ENCODE data around the gene ZDHHC5. TPM values are rescaled to one million over a fixed set of nuclear protein-coding genes. Genes with fewer than 3 reads are reported as not detected.

ZDHHC5 gene
- total RNA-seq, 1 donor from 2014 or later = 89.8 TPM

DNA sequence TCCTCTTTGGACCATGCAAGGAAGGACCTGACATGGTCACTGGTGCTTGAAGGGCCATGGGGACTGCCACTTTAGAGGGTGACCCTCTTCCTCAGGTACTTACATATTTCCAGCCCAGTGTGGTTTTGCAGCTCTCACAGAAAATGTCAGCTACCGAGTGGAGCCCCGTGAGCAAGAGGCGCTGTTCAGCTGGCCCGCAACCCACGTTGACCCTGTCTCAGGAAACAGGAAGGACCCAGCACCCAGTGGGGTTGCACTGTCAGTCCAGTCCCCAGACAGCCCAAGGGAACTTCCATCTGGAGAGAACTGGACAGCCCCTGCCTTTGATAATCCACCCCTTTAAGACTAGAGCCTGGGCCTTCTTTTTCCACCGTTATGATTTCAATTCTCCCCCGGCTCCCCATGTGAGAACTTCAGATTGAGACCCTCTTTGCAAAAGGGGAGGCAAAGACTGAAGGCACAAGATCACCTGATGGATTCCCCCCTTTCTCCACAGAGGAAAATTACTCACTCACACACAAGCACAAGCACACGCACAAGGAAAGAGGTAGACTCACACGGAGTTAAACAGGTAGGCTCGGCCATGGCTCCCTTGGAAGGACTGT, 21.6 kb upstream of the ZDHHC5 start:
- Histone ChIP-seq H3K4me3 (ENCODE audit: insufficient read depth, low read depth, low read length) (no peak overlapping the region), H2AFZ (ENCODE audit: low read depth, low read length) (no peak overlapping the region), H3K27me3 (ENCODE audit: insufficient read depth, low read length) (peaks cover 38% of the 10 kb centered on the region), H3K79me2 (ENCODE audit: insufficient read depth, low read length) (peaks cover 6% of the 10 kb centered on the region), H3K9me3 (ENCODE audit: insufficient read depth, low read depth, low read length) (no peaks in the 10 kb centered on the region), H3K4me1 (ENCODE audit: insufficient read depth, low read length) (peaks cover 31% of the 10 kb centered on the region), H4K20me1 (ENCODE audit: insufficient read depth, low read length) (peaks cover 81% of the 10 kb centered on the region), H3K36me3 (ENCODE audit: insufficient read depth, low read length) (no peaks in the 10 kb centered on the region), H3K4me2 (ENCODE audit: low read length) (peak overlapping the region; percentile 22), H3K27ac (ENCODE audit: low read depth, low read length) (no peak overlapping the region), H3K9ac (ENCODE audit: low read length) (no peak overlapping the region)
- Mint-ChIP-seq H3K4me1 (ENCODE audit: low read depth, unreplicated experiment) (peaks cover 71% of the 10 kb centered on the region), H3K36me3 (ENCODE audit: low read depth, unreplicated experiment) (no peaks in the 10 kb centered on the region), H3K9me3 (ENCODE audit: unreplicated experiment) (no peaks in the 10 kb centered on the region), H3K4me3 (ENCODE audit: unreplicated experiment) (peak overlapping the region; percentile 63), H3K27me3 (ENCODE audit: low read depth, unreplicated experiment) (no peaks in the 10 kb centered on the region), H3K27ac (ENCODE audit: unreplicated experiment) (peak overlapping the region; percentile 77)
- TF ChIP-seq EZH2 (IDR thresholded peaks at IDR 0.05; ENCODE audit: insufficient read depth, low read length) = peak; percentile 19
- TF ChIP-seq, protein P1, sequence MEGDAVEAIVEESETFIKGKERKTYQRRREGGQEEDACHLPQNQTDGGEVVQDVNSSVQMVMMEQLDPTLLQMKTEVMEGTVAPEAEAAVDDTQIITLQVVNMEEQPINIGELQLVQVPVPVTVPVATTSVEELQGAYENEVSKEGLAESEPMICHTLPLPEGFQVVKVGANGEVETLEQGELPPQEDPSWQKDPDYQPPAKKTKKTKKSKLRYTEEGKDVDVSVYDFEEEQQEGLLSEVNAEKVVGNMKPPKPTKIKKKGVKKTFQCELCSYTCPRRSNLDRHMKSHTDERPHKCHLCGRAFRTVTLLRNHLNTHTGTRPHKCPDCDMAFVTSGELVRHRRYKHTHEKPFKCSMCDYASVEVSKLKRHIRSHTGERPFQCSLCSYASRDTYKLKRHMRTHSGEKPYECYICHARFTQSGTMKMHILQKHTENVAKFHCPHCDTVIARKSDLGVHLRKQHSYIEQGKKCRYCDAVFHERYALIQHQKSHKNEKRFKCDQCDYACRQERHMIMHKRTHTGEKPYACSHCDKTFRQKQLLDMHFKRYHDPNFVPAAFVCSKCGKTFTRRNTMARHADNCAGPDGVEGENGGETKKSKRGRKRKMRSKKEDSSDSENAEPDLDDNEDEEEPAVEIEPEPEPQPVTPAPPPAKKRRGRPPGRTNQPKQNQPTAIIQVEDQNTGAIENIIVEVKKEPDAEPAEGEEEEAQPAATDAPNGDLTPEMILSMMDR (IDR thresholded peaks at IDR 0.05; ENCODE audit: insufficient read depth, low read depth, low read length) = no peak
- DNase-seq (ENCODE audit: low read depth) = no peak
- FAIRE-seq = no peak

DNA sequence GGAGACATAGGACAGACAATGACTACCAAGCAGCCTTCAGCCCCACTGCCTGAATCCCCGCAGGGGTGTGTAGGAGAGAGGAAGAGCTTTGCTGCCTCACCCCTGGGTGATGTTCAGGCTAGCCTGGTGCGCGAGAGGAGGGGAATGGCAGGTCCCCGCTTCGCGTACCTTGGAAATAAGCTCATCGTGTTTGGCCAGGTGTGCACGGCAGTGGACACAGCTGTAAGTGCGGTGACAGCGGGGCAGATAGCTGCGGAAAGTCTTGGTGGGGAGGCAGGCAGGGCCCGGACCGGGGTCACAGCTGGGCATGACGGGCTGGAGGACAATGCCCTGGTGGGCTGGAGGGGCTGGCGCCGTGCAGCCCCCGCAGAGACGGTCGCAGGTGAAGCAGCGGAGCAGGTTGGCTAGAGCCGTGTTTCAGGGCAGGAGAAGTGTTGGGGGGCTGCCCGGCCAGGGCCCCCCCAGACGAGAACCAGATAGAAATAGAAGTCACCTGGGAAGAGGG, 21.1 kb upstream of the ZDHHC5 start:
- H3K9me3 Mint-ChIP-seq (ENCODE audit: unreplicated experiment) = no peaks in the 10 kb centered on the region
- peaks cover 31% of the 10 kb centered on the region for H3K4me1 ChIP-seq (ENCODE audit: insufficient read depth, low read length)
- FAIRE-seq = no peak
- H3K9me3 ChIP-seq (ENCODE audit: insufficient read depth, low read depth, low read length) = no peaks in the 10 kb centered on the region
- H3K4me2 ChIP-seq (ENCODE audit: low read length) = peak overlapping the region; percentile 22
- peaks cover 67% of the 10 kb centered on the region for H3K4me1 Mint-ChIP-seq (ENCODE audit: low read depth, unreplicated experiment)
- no peak overlapping the region for H3K27ac ChIP-seq (ENCODE audit: low read depth, low read length)
- no peaks in the 10 kb centered on the region for H3K36me3 ChIP-seq (ENCODE audit: insufficient read depth, low read length)
- H3K27me3 ChIP-seq (ENCODE audit: insufficient read depth, low read length) = peaks cover 39% of the 10 kb centered on the region
- no peaks in the 10 kb centered on the region for H3K36me3 Mint-ChIP-seq (ENCODE audit: low read depth, unreplicated experiment)
- no peak overlapping the region for H2AFZ ChIP-seq (ENCODE audit: low read depth, low read length)
- H3K4me3 ChIP-seq (ENCODE audit: insufficient read depth, low read depth, low read length) = no peak overlapping the region
- no peak overlapping the region for H3K9ac ChIP-seq (ENCODE audit: low read length)
- DNase-seq (ENCODE audit: low read depth) = no peak
- H3K4me3 Mint-ChIP-seq (ENCODE audit: unreplicated experiment) = peak overlapping the region; percentile 55
- peak overlapping the region; percentile 77 for H3K27ac Mint-ChIP-seq (ENCODE audit: unreplicated experiment)
- H4K20me1 ChIP-seq (ENCODE audit: insufficient read depth, low read length) = peaks cover 75% of the 10 kb centered on the region
- TF ChIP-seq, protein P1 (IDR thresholded peaks at IDR 0.05; ENCODE audit: insufficient read depth, low read depth, low read length) = no peak
- peak; percentile 71 for TF ChIP-seq EZH2 (IDR thresholded peaks at IDR 0.05; ENCODE audit: insufficient read depth, low read length)
- peaks cover 1% of the 10 kb centered on the region for H3K79me2 ChIP-seq (ENCODE audit: insufficient read depth, low read length)
- no peaks in the 10 kb centered on the region for H3K27me3 Mint-ChIP-seq (ENCODE audit: low read depth, unreplicated experiment)

DNA sequence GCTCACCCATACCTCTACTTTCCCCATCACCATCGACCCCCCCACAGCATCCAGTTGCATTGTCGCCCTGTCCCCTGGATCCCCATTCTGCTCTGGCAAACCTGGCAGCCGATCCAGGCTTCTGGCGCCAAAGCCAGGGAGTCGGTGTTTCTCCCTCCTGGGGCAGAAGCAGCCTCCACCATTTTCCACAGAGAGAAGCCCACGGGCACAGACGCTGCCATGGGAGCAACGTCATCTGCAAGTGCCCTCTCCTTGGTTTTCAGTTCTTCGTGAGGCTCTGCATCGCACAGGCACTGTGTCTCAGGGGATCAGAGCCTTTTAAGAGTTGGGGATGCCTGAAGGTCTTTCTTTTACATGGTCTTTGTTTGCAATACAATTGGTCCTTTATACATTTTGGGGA, 20.5 kb upstream of the ZDHHC5 start:
- H3K9me3 ChIP-seq (ENCODE audit: insufficient read depth, low read depth, low read length) = no peaks in the 10 kb centered on the region
- H3K36me3 ChIP-seq (ENCODE audit: insufficient read depth, low read length) = no peaks in the 10 kb centered on the region
- H4K20me1 ChIP-seq (ENCODE audit: insufficient read depth, low read length) = peaks cover 70% of the 10 kb centered on the region
- no peak overlapping the region for H3K9ac ChIP-seq (ENCODE audit: low read length)
- H3K4me1 Mint-ChIP-seq (ENCODE audit: low read depth, unreplicated experiment) = peaks cover 65% of the 10 kb centered on the region
- no peaks in the 10 kb centered on the region for H3K27me3 Mint-ChIP-seq (ENCODE audit: low read depth, unreplicated experiment)
- H3K27ac ChIP-seq (ENCODE audit: low read depth, low read length) = no peak overlapping the region
- no peak for FAIRE-seq
- peak overlapping the region; percentile 42 for H3K4me3 Mint-ChIP-seq (ENCODE audit: unreplicated experiment)
- H3K4me1 ChIP-seq (ENCODE audit: insufficient read depth, low read length) = peaks cover 31% of the 10 kb centered on the region
- peaks cover 39% of the 10 kb centered on the region for H3K27me3 ChIP-seq (ENCODE audit: insufficient read depth, low read length)
- H3K27ac Mint-ChIP-seq (ENCODE audit: unreplicated experiment) = peak overlapping the region; percentile 77
- no peak overlapping the region for H3K4me3 ChIP-seq (ENCODE audit: insufficient read depth, low read depth, low read length)
- no peaks in the 10 kb centered on the region for H3K79me2 ChIP-seq (ENCODE audit: insufficient read depth, low read length)
- H2AFZ ChIP-seq (ENCODE audit: low read depth, low read length) = no peak overlapping the region
- H3K36me3 Mint-ChIP-seq (ENCODE audit: low read depth, unreplicated experiment) = no peaks in the 10 kb centered on the region
- H3K4me2 ChIP-seq (ENCODE audit: low read length) = no peak overlapping the region
- H3K9me3 Mint-ChIP-seq (ENCODE audit: unreplicated experiment) = no peaks in the 10 kb centered on the region
- TF ChIP-seq, protein P1 (IDR thresholded peaks at IDR 0.05; ENCODE audit: insufficient read depth, low read depth, low read length) = no peak
- DNase-seq (ENCODE audit: low read depth) = no peak

Data from astrocyte (in vitro differentiated cells and primary cell).